NCI-H748 (cell line): ENCODE data around the gene PDE4B.

Experiments used
- DNase-seq: peaks from one replicate; lab custom pipeline; 2025; ENCODE audit not compliant: unreplicated experiment; lab: John Stamatoyannopoulos, UW

PDE4B gene

GRCh38 chr1:66373157-66373591 lies 580.5 kb downstream of the PDE4B start:
- no peak for DNase-seq

DNA sequence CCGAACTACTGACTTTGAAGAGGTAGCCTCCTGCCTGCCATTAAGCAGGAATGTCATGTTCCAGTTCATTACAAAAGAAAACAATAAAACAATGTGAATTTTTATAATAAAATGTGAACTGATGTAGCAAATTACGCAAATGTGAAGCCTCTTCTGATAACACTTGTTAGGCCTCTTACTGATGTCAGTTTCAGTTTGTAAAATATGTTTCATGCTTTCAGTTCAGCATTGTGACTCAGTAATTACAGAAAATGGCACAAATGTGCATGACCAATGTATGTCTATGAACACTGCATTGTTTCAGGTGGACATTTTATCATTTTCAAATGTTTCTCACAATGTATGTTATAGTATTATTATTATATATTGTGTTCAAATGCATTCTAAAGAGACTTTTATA lies 581.5 kb downstream of the PDE4B start:
- no peak for DNase-seq

- no peak for DNase-seq
These were observed 581.9 kb downstream of the PDE4B start for GRCh38 chr1:66374561-66375111.

GRCh38 chr1:66375125-66375524 lies 582.4 kb downstream of the PDE4B start:
- DNase-seq, result no peak

DNA sequence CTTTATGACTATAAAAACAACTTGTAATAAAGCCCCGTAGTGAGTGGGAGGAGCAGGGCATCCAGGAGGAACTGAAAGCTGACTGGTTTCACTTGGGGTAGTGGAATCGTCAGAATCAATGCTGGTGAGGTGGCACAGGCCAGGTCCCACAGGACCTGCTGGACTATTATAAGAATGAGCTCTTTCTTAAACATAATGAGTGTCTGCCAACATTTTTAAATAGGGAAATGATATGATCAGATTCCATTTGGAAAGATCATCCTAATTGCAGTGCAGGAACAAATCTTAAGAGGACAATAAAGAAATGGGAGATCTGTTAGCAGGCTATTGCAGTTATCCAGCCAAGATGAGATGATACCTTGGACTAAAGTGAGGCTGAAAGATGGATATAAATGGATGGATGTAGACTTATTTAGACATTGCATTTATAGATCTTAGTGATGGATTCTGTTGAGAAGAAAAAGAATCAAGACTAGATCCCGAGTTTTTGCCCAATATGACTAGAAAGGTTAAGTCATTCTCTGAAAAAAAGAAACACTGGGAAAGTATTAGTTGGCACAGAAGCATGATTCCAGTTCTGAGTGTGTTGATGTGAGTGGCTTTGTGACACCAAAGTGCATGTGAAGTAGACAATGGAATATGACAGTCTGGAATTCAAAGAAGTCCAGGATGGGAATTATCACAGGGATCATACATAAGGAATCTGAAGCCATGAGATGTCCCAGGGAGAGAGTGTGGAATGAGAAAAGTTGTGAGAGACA lies 587.9 kb downstream of the PDE4B start:
- DNase-seq, result no peak

- no peak for DNase-seq
These were observed 589.1 kb downstream of the PDE4B start for GRCh38 chr1:66381621-66382275.

GRCh38 chr1:66383168-66383567 lies 590.5 kb downstream of the PDE4B start:
- DNase-seq, result no peak

DNA sequence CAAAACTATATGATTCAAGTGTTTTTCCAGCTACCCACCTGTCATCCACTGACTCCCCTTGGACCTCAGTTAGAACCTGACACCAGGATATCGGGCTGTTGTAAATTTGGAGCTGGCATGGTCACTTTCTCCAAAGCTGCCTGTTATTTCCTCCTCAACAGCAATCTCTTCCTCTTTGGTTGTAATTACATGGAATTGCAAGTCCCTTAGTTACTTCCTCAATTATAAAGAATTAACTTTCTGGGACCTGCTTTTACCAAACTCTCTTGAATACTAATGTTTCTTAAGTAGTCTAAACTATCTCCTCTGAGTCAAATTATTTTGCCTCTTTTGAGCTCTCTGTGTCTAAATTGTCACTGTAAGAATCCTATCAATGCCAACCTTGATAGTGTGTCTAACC lies 590.9 kb downstream of the PDE4B start:
- no peak for DNase-seq

DNA sequence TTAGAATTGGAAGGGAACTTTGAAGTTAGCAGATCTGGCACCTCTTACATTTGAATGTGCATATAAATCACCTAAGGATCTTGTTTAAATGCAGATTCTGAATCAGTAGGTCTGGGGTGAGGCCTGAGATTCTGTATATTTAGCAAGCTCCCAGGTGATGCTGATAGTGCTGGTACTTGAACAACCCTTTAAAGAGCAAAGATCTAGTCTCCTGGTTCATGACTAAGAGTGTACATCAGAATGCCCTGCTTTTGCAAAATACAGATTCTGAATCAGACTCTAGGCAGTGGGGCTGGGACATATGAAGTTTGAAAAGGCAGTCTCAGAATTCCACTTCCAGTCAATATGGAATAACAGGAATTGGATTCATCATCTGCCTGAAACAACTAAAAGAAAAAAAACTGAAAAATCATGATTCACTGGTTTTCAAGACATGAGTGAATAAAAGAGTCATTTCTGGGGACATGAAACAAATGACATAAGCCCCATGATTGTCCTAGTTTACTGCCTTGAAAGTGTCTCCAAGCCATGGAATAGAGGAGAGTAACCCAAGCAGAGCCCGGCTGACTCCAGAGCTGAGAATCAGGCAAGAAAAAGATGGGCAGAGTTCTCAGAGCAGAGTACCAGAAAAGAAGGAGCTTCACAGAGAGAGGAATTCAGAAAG lies 591.7 kb downstream of the PDE4B start:
- DNase-seq, result no peak

GRCh38 chr1:66386712-66387111 lies 594.0 kb downstream of the PDE4B start:
- DNase-seq, result no peak

- no peak for DNase-seq
These were observed 596.2 kb downstream of the PDE4B start for GRCh38 chr1:66388913-66389312.

DNA sequence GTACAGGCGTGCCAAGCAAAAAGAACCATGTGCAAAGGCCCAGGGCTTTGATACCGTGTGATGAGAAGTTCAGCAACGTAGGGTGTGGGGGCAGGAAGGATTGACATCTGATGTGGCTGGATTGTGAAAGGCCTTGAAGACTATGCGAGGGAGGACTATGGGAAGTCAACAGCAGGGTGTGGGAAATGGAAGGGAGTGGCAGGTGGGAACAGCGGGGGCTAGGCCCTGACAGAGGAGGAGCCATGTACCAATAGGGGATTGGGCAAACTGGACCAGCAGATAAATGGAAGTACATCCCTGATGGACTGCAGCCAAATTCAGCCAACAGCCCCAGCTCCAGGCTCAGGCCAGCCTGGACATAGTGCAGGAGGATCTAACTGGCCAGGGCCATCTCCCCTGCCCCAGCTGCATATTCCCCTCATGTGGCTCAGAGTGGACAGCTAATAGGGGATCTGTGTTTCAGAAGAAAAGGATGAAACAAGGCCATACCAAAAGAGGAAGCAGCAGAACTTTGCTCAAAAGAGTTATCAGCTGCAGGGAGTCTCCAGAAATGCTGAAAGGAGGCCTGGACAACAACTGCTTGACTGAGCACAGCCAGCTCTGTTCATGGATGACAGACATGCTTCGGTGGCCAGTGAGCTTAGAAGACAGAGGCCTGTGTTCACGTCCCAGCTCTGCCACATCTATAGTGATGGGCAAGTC lies 601.0 kb downstream of the PDE4B start:
- no peak for DNase-seq

GRCh38 chr1:66394603-66395002 lies 601.9 kb downstream of the PDE4B start:
- DNase-seq, result no peak

GRCh38 chr1:66395202-66396061 lies 602.7 kb downstream of the PDE4B start:
- DNase-seq, result no peak

- DNase-seq, result no peak
These were observed 603.7 kb downstream of the PDE4B start for GRCh38 chr1:66396212-66396890.

GRCh38 chr1:66397192-66397591 lies 604.5 kb downstream of the PDE4B start:
- no peak for DNase-seq

GRCh38 chr1:66399888-66400529 lies 607.3 kb downstream of the PDE4B start:
- DNase-seq, result no peak

GRCh38 chr1:66400660-66401059 lies 608.0 kb downstream of the PDE4B start:
- no peak for DNase-seq

DNA sequence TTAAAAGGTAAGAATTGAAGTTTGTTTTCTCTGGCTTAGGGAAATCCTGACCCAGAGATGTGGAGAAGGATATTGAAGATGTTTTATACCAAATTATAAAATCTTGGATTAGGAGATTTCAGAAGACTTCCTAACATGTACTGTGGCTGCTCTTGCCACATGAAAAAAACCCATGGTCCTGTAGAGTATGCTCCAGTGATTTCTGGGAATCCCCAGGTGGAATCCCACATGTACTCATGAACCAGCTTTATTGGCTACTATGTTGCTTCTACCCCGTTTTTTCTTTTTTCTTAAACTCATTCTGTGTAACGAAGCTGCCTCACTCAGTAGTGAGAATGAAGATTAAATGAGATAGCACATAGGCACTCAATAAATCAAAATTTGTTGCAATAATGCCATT lies 608.5 kb downstream of the PDE4B start:
- no peak for DNase-seq
